VCaP (cell line): ENCODE results near the gene IP6K3.

Source experiments
- H3K27ac ChIP-seq: fragments of 450-650 bp; 2 replicates; pipeline ENCODE4 v1.5.1; 2017
- TF ChIP-seq, protein P1 (sequence below): fragments of 450-650 bp; conservative IDR thresholded peaks from 2 replicates; pipeline ENCODE4 v1.5.1; 2017; ENCODE audit warnings: mild to moderate bottlenecking, moderate library complexity

Gene IP6K3

DNA sequence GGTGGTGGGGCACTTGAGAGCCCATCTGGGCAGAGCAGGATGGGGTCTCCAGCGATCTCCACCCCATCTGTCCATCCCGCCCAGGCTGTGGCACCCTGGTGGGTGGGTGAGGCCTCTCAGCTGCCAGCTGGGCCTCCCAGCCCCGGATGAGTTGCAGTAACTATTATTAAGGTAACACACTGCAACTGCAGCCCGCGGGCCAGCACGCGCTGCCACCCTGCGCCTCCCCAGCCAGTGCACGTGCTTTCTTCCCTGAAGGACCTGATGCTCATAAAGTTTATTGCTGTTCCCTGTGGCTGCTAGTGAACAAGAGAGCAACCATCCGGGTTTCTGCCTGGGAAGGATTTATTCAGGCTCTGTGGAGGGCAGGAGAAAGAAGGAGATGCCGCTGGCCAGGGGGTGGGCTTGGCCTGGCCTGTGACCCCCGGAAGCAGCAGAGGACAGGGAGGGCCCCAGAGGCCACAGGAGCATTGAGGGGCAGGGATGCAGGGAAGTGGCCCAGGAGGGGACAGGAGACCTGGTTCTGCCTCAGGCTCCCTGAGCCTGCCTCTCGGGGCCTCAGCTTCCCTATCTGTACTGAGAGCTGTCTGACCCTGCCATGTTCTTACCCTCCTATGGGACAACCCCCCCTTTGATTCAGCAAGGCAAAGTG is 1.7 kb downstream of the IP6K3 start:
- TF ChIP-seq, protein P1, sequence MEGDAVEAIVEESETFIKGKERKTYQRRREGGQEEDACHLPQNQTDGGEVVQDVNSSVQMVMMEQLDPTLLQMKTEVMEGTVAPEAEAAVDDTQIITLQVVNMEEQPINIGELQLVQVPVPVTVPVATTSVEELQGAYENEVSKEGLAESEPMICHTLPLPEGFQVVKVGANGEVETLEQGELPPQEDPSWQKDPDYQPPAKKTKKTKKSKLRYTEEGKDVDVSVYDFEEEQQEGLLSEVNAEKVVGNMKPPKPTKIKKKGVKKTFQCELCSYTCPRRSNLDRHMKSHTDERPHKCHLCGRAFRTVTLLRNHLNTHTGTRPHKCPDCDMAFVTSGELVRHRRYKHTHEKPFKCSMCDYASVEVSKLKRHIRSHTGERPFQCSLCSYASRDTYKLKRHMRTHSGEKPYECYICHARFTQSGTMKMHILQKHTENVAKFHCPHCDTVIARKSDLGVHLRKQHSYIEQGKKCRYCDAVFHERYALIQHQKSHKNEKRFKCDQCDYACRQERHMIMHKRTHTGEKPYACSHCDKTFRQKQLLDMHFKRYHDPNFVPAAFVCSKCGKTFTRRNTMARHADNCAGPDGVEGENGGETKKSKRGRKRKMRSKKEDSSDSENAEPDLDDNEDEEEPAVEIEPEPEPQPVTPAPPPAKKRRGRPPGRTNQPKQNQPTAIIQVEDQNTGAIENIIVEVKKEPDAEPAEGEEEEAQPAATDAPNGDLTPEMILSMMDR, result no peak
- H3K27ac ChIP-seq, result peak overlapping the region; percentile 99

DNA sequence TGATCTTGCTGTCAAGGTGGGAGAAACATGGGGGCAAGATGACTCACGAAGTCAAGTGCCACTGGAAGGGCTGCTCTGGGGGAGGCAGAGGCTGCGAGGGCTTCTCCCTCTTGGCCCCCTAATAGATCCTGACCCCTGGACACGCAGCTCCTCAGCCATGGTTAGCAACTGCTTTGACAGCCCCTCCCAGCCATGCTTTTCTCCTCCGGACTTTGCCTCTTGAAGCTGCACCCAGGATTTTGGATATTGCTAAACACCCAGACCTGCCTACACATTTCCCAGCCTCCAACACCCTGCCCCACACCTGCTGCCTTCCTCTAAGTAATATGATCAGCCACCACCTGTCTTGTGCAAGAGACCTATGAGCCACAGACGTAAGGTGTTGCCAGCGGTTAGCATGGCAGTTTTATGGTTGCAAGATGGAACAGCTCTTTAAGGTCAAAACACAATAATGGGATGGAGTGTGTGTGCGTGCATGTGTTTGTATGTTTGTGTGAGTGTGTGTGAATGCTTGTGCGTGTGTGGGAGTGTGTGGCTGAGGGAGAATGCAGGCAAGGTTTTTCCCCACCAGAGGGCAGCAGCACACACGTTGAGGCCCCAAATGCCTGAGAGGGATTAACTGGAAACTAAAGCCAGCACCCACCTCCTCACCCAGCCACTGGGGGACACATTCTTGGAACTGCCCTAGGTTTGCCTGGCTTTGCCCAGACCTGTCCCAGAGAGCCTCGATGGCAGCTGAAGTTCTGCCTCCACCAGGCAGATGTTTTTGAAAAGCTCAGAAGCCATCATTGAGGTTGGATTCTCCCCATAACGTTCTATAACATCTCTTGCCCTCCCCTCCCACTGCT is 2.5 kb downstream of the IP6K3 start:
- TF ChIP-seq, protein P1, result peak; percentile 100
- H3K27ac ChIP-seq, result peak overlapping the region; percentile 99

DNA sequence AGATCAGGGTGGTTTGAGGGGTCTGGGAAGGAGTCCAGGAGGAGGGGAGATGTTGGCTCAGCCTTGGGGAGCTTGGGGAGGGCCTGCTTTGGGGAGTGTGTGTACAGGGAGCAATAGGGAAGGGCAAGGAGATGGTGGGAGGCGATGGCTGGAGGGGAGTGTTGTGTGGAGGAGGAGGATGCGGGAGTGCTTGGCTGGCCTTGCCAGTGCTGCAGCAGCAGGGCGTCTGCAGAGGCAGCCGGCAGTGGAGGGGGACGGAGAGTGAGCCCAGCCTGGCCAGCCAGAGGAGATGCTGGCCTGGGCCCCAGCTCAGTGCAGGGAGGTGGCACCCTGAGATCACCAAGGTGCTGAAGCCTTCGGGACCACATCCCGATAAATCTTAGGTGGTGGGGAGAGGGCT is 3.9 kb downstream of the IP6K3 start:
- peak overlapping the region; percentile 1; the same call in 1 of the 2 replicates for H3K27ac ChIP-seq
- TF ChIP-seq, protein P1, result no peak

DNA sequence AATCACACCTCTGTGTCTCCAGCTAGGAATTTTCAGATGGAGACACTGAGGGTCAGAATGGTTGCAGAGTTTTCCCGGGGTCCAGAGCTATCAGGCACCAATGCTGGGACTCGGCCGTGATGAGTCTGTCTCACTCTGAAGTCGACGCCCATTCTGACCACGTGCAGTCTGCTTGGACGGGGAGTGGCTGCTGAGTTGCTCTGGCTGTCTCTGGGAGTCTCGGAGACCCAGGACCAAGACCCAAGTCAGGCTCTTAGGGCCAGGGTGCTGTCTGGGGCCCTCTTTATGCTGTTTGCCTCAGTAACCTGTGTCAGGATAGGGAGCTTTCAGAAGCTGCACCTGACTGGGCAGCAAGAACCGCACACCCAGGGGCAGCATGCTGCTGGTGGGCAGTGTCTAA is 4.6 kb downstream of the IP6K3 start:
- no peak overlapping the region; the same call in 1 of the 2 replicates for H3K27ac ChIP-seq
- TF ChIP-seq, protein P1, result no peak

GRCh38 chr6:33740794-33741193 is 5.9 kb downstream of the IP6K3 start:
- TF ChIP-seq, protein P1, result no peak

GRCh38 chr6:33740204-33740608 is 6.5 kb downstream of the IP6K3 start:
- TF ChIP-seq, protein P1, result no peak
- no peak overlapping the region for H3K27ac ChIP-seq

More at GRCh38 chr6:33740794-33741193, 5.9 kb downstream of the IP6K3 start:
- H3K27ac ChIP-seq, result no peak overlapping the region

DNA sequence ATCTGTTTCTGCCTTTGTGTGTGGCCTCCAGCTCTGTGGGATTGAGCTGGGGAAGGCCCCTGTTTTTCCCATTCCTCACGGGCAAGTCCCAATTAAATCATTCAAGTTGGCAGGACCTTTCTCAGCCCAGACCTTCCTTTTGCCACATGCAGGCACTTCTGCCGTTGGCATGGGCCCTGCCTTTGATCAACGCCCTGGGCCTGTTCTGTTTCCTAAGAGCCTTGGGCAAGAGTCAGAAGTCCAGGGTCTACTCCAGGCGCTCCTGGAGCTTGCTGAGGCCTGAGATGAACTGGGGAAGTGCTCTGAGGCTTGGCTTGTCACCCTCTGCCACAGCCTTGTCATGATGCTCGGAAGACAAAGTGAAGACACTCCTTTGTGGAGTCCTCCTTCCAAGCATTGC is 7.1 kb downstream of the IP6K3 start:
- TF ChIP-seq, protein P1, result no peak
- no peak overlapping the region for H3K27ac ChIP-seq
